ENCODE results near the gene ATP11A.

GRCh38 chr13:112855859-112856258, 166.0 kb downstream of the ATP11A start:
- TF ChIP-seq CTCF (IDR thresholded peaks at IDR 0.05) (no peak), POLR2A (IDR thresholded peaks at IDR 0.05) (no peak), EP300 (IDR thresholded peaks at IDR 0.05) (no peak)
